Endodermal cell (in vitro differentiated cells): ENCODE results near the gene ATL3. TPM values are rescaled to one million over a fixed set of nuclear protein-coding genes. Genes with fewer than 3 reads are reported as not detected.
"Not testable (repeated sequence)": the region's sequence is repeated elsewhere in the genome, so short reads cannot be mapped to it uniquely, and the experiment has no call there.

Experiments
- DNase-seq: peaks from one replicate; pipeline ENCODE4 v3.0.0-alpha.2; 2017
- H3K27ac ChIP-seq: 2 replicates; pipeline ENCODE4 v1.5.1; 2013; ENCODE audit warnings: mild to moderate bottlenecking, low read depth, low read length, moderate library complexity
- H3K27me3 ChIP-seq: 2 replicates; pipeline ENCODE4 v1.6.1; 2013; ENCODE audit warnings: mild to moderate bottlenecking, low read length, moderate library complexity; ENCODE audit not compliant: insufficient read depth, control insufficient read depth, poor library complexity, severe bottlenecking
- H3K36me3 ChIP-seq: 2 replicates; pipeline ENCODE4 v1.7.0; 2013; ENCODE audit warnings: mild to moderate bottlenecking, low read length, moderate library complexity; ENCODE audit not compliant: control insufficient read depth, insufficient read depth
- H3K4me1 ChIP-seq: one replicate; pipeline ENCODE4 v1.7.0; 2013; ENCODE audit warnings: low read length; ENCODE audit not compliant: control insufficient read depth, insufficient read depth
- H3K4me3 ChIP-seq: 2 replicates; pipeline ENCODE4 v1.5.1; 2013; ENCODE audit warnings: mild to moderate bottlenecking, low read length, moderate library complexity
- H3K9ac ChIP-seq: 2 replicates; pipeline ENCODE4 v1.6.1; 2013; ENCODE audit warnings: mild to moderate bottlenecking, low read length, moderate library complexity; ENCODE audit not compliant: poor library complexity, severe bottlenecking; ENCODE audit errors: extremely low read depth
- H3K9me3 ChIP-seq: 2 replicates; pipeline ENCODE4 v1.6.1; 2013; ENCODE audit warnings: mild to moderate bottlenecking, low read length, moderate library complexity; ENCODE audit not compliant: control insufficient read depth
- H3K27ac Mint-ChIP-seq: 2 replicates; pipeline ENCODE4 v1.8.0; 2020; ENCODE audit warnings: mixed read lengths
- H3K27me3 Mint-ChIP-seq: 2 replicates; pipeline ENCODE4 v1.8.0; 2021; ENCODE audit warnings: mild to moderate bottlenecking, mixed read lengths; ENCODE audit not compliant: insufficient read depth
- H3K36me3 Mint-ChIP-seq: 2 replicates; pipeline ENCODE4 v1.8.0; 2020; ENCODE audit warnings: low read depth, mixed read lengths
- H3K4me1 Mint-ChIP-seq: 2 replicates; pipeline ENCODE4 v1.8.0; 2020; ENCODE audit warnings: mixed read lengths
- H3K4me3 Mint-ChIP-seq: 2 replicates; pipeline ENCODE4 v1.8.0; 2020; ENCODE audit warnings: mild to moderate bottlenecking, moderate library complexity, mixed read lengths
- H3K9me3 Mint-ChIP-seq: 2 replicates; pipeline ENCODE4 v1.8.0; 2020; ENCODE audit warnings: mild to moderate bottlenecking, mixed read lengths
- CTCF ChIP-seq: fragments of 200-600 bp; sonication (generic); conservative IDR thresholded peaks from 2 replicates; pipeline ENCODE4 v1.5.0; 2021; ENCODE audit warnings: antibody characterized with exemption, mild to moderate bottlenecking
- WGBS, 2 experiments: methylation state at CpG; one replicate each; pipeline versions ENCODE4 v1.1.5 to v1.1.7; 2013; ENCODE audit warnings: missing lambda C conversion rate in 2 of 2, mixed read lengths in 1 of 2; ENCODE audit not compliant: insufficient coverage in 1 of 2, insufficient read length in 1 of 2; 5-methylcytosine and 5-hydroxymethylcytosine counted together
- total RNA-seq, 2 donors: library from RNA; stranded (reverse); fragmentation: NEBNext Ultra II Directional in 1 of 2; extraction: Animal tissue kit (Norgen Biotek cat#: 25700) in 1 of 2; gene quantifications; 2 replicates in 1 of 2; 3 replicates in 1 of 2; pipeline ENCODE4 v1.2.1, GENCODE V29; 2021

The ATL3 gene
- total RNA-seq, 2 donors from 2014 or later, result 33.8 to 38.0 TPM

GRCh38 chr11:63639199-63639832 lies 31.9 kb downstream of the ATL3 start:
- TF ChIP-seq CTCF, result peak; percentile 65
- H3K27ac Mint-ChIP-seq, result no peak overlapping the region
- H3K4me1 ChIP-seq, result peaks cover 6% of the 10 kb centered on the region
- no peaks in the 10 kb centered on the region for H3K9me3 ChIP-seq
- 75 to 97% methylated on average over 2 to 3 of the region's 3 CpGs for WGBS, 2 experiments
- peak; percentile 10 for DNase-seq
- H3K36me3 Mint-ChIP-seq, result peaks cover 61% of the 10 kb centered on the region
- H3K4me1 Mint-ChIP-seq, result peaks cover 15% of the 10 kb centered on the region
- H3K27me3 Mint-ChIP-seq, result no peaks in the 10 kb centered on the region
- H3K27ac ChIP-seq, result no peak overlapping the region
- H3K9me3 Mint-ChIP-seq, result no peaks in the 10 kb centered on the region
- H3K4me3 ChIP-seq, result no peak overlapping the region
- no peak overlapping the region for H3K9ac ChIP-seq
- H3K4me3 Mint-ChIP-seq, result no peak overlapping the region
- H3K27me3 ChIP-seq, result no peaks in the 10 kb centered on the region
- peaks cover 70% of the 10 kb centered on the region for H3K36me3 ChIP-seq

DNA sequence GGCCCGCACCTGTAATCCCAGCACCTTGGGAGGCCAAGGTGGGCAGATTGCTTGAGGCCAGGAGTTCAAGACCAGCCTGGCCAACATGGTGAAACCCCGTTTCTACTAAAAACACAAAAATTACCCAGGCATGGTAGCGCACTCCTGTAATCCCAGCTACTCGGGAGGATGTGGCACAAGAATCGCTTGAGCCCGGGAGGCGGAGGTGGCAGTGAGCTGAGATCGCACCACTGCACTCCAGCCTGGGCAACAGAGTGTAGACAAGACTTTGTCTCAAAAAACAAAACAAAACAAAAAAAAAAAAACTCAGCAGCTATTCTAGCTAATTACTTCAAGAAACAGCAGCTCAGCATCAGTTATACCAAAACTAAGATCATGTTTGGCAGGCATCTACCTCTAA lies 32.7 kb downstream of the ATL3 start:
- not testable (repeated sequence) for H3K9me3 Mint-ChIP-seq, H3K27ac ChIP-seq, H3K4me3 Mint-ChIP-seq, H3K27me3 ChIP-seq, H3K9ac ChIP-seq, H3K27ac Mint-ChIP-seq, H3K4me1 ChIP-seq, H3K9me3 ChIP-seq, H3K4me3 ChIP-seq, H3K27me3 Mint-ChIP-seq
- DNase-seq, result peak; percentile 8
- H3K36me3 Mint-ChIP-seq, result peaks cover 56% of the 10 kb centered on the region
- peaks cover 64% of the 10 kb centered on the region for H3K36me3 ChIP-seq
- peaks cover 14% of the 10 kb centered on the region for H3K4me1 Mint-ChIP-seq
- WGBS, 2 experiments, result 95 to 97% methylated on average over 5 to 8 of the region's 8 CpGs

- TF ChIP-seq CTCF, result peak; percentile 96
- H3K27ac Mint-ChIP-seq, result no peak overlapping the region
- H3K9me3 ChIP-seq, result no peaks in the 10 kb centered on the region
- no peaks in the 10 kb centered on the region for H3K27me3 Mint-ChIP-seq
- no peak overlapping the region for H3K9ac ChIP-seq
- H3K9me3 Mint-ChIP-seq, result no peaks in the 10 kb centered on the region
- no peaks in the 10 kb centered on the region for H3K4me1 ChIP-seq
- no peak overlapping the region for H3K27ac ChIP-seq
- no peaks in the 10 kb centered on the region for H3K27me3 ChIP-seq
- H3K36me3 Mint-ChIP-seq, result peaks cover 53% of the 10 kb centered on the region
- WGBS, 2 experiments, result 60 to 69% methylated on average over 8 to 10 of the region's 10 CpGs
- H3K4me3 Mint-ChIP-seq, result no peak overlapping the region
- peaks cover 58% of the 10 kb centered on the region for H3K36me3 ChIP-seq
- DNase-seq, result peak; percentile 89
- peaks cover 7% of the 10 kb centered on the region for H3K4me1 Mint-ChIP-seq
- H3K4me3 ChIP-seq, result no peak overlapping the region
Measured at GRCh38 chr11:63635762-63636465, 35.3 kb downstream of the ATL3 start.
